Suppressor macrophage treated with lipopolysaccharide for 1 hour (primary cell): ENCODE measurements around the gene KRTAP10-2.
"Not testable (repeated sequence)": the region's sequence is repeated elsewhere in the genome, so short reads cannot be mapped to it uniquely, and the experiment has no call there.

Experiments used
- DNase-seq, 3 donors: peaks; one replicate each; pipeline ENCODE4 v3.0.0-alpha.2; 2020 to 2022

Gene KRTAP10-2

DNA sequence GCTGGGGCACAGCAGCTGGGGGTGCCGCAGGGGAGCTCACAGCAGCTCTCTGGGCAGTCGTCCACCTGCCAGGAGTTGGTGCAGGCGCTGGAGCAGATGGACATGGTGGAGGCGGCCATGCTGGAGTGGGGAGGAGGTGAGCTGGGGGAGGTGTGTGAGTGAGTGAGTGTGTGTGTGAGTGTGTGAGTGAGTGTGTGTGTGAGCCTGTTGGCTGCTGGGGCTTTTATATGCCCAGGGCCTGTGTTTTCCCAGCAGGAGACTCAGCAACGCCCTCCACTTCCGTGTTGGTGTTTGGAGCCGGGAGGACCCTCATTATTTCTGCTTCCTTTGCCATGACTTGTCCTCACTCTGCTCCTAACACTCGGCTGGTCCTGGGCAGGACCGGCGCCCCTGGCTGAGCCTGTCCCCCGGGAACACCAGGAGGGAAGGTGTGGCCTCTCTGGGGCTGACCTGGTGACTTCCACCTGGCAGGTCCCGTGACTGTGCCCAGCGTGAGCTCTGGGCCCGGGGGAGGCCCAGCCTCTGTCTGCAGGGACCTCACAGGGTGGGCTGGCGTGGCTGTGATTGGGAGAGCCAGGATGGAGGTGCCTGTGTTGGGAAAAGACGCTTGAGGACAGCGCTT, at the start of gene KRTAP10-2:
KRTAP10-2 (minus strand) TSS at position 166 of the 622 bp plus-strand sequence; CDS start at position 119, 47 bp downstream.
- no peak for DNase-seq

- not testable (repeated sequence) for DNase-seq
Measured at GRCh38 chr21:44601091-44601490, 49.8 kb upstream of the KRTAP10-2 start.

DNA sequence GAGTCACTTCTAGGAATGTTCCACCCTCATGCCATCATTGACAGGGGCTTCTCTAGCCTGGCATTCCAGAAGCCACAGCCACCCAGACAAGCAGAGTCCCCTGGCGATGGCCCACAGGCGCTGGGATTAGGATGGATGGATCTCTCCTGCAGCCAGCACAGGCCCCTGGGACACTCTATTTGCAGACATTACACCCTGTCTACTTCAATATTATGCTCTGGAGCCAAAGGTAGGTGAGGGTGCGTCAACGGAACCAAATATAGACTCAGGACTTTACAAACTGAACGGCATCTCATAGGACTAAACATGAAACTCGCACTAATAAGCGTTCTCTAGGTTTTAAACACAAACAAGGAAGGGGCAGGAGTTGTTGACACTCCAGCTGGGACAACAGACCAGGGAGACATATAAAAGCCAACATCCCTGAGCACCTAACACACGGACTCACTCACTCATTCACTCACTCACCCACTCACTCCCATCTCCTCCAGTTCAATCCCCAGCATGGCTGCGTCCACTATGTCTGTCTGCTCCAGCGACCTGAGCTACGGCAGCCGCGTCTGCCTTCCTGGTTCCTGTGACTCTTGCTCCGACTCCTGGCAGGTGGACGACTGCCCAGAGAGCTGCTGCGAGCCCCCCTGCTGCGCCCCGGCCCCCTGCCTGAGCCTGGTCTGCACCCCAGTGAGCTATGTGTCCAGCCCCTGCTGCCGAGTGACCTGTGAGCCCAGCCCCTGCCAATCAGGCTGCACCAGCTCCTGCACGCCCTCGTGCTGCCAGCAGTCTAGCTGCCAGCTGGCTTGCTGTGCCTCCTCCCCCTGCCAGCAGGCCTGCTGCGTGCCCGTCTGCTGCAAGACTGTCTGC, 49.0 kb upstream of the KRTAP10-2 start, which contains the start of gene KRTAP10-7:
KRTAP10-7 (plus strand) TSS at position 480 of the 861 bp plus-strand sequence; CDS start at position 505, 25 bp downstream.
- DNase-seq, result not testable (repeated sequence)

- no peak for DNase-seq
Measured at GRCh38 chr21:44599264-44600029, 48.1 kb upstream of the KRTAP10-2 start.

DNA sequence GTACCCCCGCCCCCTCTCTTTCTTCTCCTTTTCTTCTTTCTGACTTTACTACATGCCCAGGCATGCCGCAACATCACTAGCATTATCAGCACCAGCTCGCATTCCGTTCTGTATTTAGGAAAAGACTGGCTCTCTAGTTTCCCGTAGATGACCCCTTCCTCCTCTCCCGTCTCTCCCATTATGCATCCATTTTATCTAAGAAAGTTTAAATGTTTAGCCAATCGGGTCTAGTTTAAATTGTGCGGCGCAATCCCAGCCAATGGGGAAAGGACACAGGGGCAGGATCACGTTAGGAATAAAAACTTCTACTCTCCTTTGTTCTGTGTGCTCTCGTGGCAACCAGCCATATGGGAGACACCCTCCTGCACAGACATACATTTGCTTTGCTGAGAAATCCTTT, 46.8 kb upstream of the KRTAP10-2 start:
- DNase-seq, result no peak

DNA sequence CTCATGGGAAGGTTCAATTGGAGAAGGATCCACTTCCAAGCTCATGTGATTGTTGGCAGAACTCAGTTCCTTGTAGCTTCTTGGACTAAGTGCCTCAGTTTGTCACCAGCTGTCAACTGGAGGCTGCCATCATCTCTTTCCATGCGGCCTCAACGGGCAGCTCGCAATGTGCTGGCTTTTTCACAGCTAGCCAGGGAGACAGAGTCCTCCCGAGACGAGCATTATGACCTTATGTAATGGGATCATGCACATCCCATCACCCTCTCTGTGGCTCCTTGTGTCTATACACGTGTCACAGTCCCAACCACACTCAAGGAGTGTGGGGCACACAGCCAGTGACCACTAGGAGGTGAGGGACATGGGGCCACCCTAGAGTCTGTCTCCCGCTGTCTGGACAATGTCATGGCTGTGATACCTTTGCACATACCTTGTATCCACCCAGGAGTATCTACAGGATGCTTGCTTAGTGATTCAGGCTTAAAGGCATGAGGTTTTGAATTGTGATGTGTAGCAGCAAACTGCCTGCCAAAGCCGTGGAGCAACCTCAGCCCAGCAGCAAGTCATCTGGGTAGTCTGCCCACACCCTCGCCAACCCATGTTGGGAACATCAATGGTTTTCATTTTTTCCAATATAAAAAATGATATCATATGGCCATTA, 44.9 kb upstream of the KRTAP10-2 start:
- no peak for DNase-seq

DNA sequence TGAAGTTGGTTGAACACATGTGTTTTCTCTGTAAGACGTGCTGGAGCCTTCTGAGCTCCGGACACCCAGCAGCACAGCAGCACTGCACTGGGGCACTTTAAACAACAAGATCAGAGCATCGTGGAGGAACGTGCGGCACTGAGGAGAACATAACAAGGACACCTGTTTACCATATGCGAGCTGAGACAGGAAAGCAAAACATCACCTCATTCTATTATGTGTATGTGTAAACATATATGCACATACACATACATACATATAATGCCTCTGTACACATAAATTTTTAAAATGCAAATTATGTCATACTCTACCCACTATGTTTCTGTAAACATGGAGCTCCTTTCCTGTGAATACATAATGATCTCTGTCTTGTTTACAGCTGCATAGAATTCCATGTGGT, 44.2 kb upstream of the KRTAP10-2 start:
- DNase-seq, result no peak

- DNase-seq, result no peak
Measured at GRCh38 chr21:44594406-44594916, 43.2 kb upstream of the KRTAP10-2 start.

GRCh38 chr21:44593598-44594405, 42.5 kb upstream of the KRTAP10-2 start:
- no peak for DNase-seq

- no peak for DNase-seq
Measured at GRCh38 chr21:44592446-44593311, 41.4 kb upstream of the KRTAP10-2 start, which contains the start of gene KRTAP10-6. KRTAP10-6 (minus strand) TSS chr21:44592505; CDS start chr21:44592484, 21 bp downstream.

DNA sequence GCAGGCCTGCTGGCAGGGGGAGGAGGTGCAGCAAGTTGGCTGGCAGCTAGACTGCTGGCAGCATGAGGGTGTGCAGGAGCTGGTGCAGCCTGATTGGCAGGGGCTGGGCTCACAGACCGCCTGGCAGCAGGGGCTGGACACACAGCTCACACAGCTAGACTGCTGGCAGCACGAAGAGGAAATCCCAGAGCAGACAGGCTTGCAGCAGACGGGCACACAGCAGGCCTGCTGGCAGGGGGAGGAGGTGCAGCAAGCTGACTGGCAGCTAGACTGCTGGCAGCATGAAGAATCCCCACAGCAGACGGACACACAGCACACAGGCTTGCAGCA, 40.5 kb upstream of the KRTAP10-2 start:
- not testable (repeated sequence) for DNase-seq

GRCh38 chr21:44590897-44591800, 39.8 kb upstream of the KRTAP10-2 start:
- not testable (repeated sequence) for DNase-seq

DNA sequence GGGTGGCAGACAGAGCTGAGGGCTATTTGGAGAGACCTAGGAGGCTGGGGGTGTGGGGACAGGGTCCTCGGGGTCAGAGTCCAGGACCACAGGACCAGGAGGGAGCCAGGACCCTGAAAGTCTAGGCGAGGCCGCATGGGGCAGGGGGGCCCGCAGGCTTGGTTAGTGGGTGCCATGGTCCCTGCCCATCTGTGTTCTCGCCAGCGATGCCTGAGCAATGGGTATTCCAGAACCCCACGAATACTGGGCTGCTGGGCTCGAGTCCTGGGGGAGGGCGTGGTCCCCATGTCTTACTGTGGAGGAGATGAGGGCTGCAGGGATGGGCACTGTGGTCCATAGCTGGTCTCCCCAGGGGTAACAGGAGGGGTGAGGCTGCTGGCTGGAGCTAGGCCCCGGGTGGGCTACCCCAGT, 39.0 kb upstream of the KRTAP10-2 start:
- no peak for DNase-seq

DNA sequence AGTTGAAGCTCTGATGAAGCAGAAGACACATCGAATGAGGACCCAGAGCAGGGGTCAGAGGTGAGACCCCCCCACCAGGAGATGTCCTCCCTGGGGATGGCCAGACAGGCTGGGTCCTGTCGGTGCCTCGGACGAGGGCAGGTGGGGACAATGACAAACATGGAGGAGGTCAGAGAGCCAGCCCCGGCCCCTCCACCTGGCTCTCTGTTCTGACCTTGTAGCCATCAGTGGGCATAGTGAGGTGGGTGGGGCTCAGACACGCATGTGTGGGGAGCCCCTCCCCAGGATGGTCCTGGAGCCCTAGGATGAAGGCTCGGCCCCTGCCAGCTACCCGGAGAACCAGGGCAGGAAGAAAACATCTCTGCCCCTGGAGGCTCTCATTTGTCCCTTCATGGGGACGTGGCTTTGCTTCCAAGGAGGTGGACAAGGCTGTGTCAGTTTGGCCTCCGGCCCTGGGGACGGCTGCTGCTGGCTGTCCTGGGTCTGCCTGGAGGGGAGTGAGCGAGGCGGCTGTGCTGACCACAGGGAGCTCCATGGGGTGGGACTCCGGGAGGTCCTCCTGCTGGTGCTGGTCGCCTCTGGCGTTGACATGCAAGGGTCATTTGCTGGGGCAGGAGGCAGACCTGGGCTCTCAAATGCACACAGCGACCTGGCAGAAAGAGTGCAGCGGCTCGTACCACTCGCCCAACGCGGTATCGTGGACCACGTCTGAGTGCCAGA, 38.4 kb upstream of the KRTAP10-2 start:
- DNase-seq, result no peak

- no peak for DNase-seq
Measured at GRCh38 chr21:44589094-44589493, 37.8 kb upstream of the KRTAP10-2 start.

- DNase-seq, result no peak
Measured at GRCh38 chr21:44585892-44586291, 34.6 kb upstream of the KRTAP10-2 start.

- DNase-seq, result no peak
Measured at GRCh38 chr21:44583800-44584147, 32.5 kb upstream of the KRTAP10-2 start.

DNA sequence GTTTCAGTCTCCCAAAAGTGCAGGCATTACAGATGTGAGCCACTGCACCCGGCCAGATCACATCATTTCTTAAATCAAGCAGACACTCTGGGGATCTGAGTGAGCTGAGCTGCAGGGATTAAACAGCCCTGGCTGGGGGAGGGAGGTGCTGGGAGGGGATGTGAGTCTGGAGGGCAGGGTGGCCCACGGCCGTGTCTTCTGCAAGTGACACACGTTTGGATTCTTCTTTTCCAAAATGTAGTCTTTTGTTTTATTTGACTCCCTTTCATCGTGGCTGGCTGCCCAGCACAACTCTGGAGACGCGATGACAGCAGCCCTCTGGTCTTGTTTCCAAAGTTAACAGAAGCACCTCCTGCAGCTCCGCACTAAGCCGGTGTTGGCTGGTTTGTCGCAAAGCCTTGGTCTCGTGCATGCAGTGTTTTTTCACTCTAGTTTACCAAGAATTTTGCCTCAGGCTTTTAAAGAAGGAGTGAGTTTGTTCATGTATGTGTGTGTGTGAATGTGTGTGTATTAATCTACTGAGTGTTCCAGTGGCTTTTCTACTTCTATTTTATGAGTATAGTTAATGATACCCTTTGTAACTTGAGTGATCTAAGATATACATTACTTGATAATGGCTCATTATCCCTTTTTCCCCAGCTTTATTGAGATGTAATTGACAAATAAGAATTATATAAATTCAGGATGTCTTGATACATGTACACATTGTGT, 31.9 kb upstream of the KRTAP10-2 start:
- no peak for DNase-seq
